ENCODE measurements around the gene YY1. TPM values are rescaled to one million over a fixed set of nuclear protein-coding genes. Genes with fewer than 3 reads are reported as not detected.
"Not testable (repeated sequence)": the region's sequence is repeated elsewhere in the genome, so short reads cannot be mapped to it uniquely, and the experiment has no call there.

YY1 gene
- polyA plus RNA-seq, 1 donor: 72.2 TPM

GRCh38 chr14:100243020-100243419, 4.1 kb downstream of the YY1 start:
- DNase-seq: no peak

- no peak for DNase-seq
These were observed 8.0 kb downstream of the YY1 start for GRCh38 chr14:100246809-100247428.

- no peak for DNase-seq
These were observed 12.0 kb downstream of the YY1 start for GRCh38 chr14:100250732-100251465.

- no peak for DNase-seq
These were observed 13.7 kb downstream of the YY1 start for GRCh38 chr14:100252684-100253083.

GRCh38 chr14:100256339-100256895, 17.5 kb downstream of the YY1 start:
- no peak for DNase-seq

GRCh38 chr14:100261621-100262020, 22.7 kb downstream of the YY1 start:
- DNase-seq: no peak

- DNase-seq: no peak
These were observed 23.6 kb downstream of the YY1 start for GRCh38 chr14:100262545-100262944.

GRCh38 chr14:100263141-100263540, 24.2 kb downstream of the YY1 start:
- DNase-seq: no peak

GRCh38 chr14:100267990-100268389, 29.0 kb downstream of the YY1 start:
- no peak for DNase-seq

- no peak for DNase-seq
These were observed 29.8 kb downstream of the YY1 start for GRCh38 chr14:100268591-100269207.

GRCh38 chr14:100271247-100271939, 32.4 kb downstream of the YY1 start:
- DNase-seq: no peak

- no peak for DNase-seq
These were observed 35.3 kb downstream of the YY1 start for GRCh38 chr14:100274250-100274649.

- no peak for DNase-seq
These were observed 36.3 kb downstream of the YY1 start for GRCh38 chr14:100275214-100275613.

GRCh38 chr14:100278702-100279101, 39.8 kb downstream of the YY1 start:
- no peak for DNase-seq

- DNase-seq: no peak
These were observed 40.2 kb downstream of the YY1 start for GRCh38 chr14:100279133-100279532.

- no peak for DNase-seq
These were observed 40.6 kb downstream of the YY1 start for GRCh38 chr14:100279563-100279962.

- no peak for DNase-seq
These were observed 42.5 kb downstream of the YY1 start for GRCh38 chr14:100281286-100282082.

- DNase-seq: no peak
These were observed 43.1 kb downstream of the YY1 start for GRCh38 chr14:100282083-100282350.

- no peak for DNase-seq
These were observed 43.9 kb downstream of the YY1 start for GRCh38 chr14:100282766-100283419.

GRCh38 chr14:100283436-100283835, 44.5 kb downstream of the YY1 start:
- not testable (repeated sequence) for DNase-seq

- DNase-seq: no peak
These were observed 45.3 kb downstream of the YY1 start for GRCh38 chr14:100283984-100284881.

All from hindlimb muscle (tissue), 1 donor.